ENCODE measurements around the gene LRCH2. TPM values are rescaled to one million over a fixed set of nuclear protein-coding genes. Genes with fewer than 3 reads are reported as not detected.

LRCH2 gene
- total RNA-seq, 2 experiments from 2014 or later: not detected

DNA sequence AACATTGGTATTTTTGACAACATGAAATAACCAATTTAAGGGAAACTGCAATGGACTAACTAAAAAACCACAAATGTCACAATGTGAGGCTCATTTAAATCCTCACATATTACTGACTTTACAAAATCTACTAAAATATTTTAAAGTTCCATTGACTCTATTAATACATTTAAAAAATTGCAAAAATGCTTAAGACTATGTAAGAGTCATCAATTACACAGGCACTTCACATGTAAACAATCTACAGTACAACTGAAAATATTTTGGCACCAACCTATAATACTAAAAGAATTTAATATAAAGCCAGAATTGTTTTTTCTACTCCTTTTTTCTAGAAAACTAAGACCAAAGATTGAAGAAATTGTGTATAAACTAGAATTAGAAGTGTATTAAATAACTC is 121.5 kb downstream of the LRCH2 start:
- no peaks in the 10 kb centered on the region for H3K36me3 Mint-ChIP-seq
- intact Hi-C loops (cut with micrococcal nuclease): no loop called here
- ChIA-PET CTCF (no interaction called here), POLR2A (no interaction called here)
- no peaks in the 10 kb centered on the region for H3K27me3 Mint-ChIP-seq
- no peaks in the 10 kb centered on the region for H3K4me1 Mint-ChIP-seq (ENCODE audit: low read depth)
- H3K9me3 Mint-ChIP-seq: no peaks in the 10 kb centered on the region
- H3K4me3 Mint-ChIP-seq: no peak overlapping the region
- H3K27ac Mint-ChIP-seq: no peak overlapping the region
- DNase-seq: no peak

DNA sequence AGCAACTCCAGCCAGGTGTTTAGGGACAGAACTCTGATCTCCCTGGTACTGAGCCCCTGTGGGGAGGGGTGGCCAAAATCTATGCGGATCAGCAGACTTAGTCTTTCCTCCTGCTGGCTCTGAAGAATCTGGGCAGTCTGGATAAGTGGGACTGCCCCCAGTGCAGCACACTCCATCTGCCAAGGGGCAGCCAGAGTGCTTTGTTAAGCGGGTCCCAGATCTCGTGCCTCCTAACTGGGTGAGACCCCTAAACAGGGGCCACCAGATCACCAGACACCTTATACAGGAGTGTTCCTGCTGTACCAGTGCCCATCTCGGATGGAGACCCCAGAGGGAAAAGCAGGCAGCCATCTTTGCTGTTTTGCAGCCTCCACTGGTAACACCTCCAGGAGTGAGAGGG is 135.0 kb downstream of the LRCH2 start:
- ChIA-PET CTCF (no interaction called here), POLR2A (no interaction called here)
- H3K4me3 Mint-ChIP-seq: no peak overlapping the region
- intact Hi-C loops (cut with micrococcal nuclease): no loop called here
- DNase-seq: no peak
- H3K9me3 Mint-ChIP-seq: peaks cover 13% of the 10 kb centered on the region
- no peak overlapping the region for H3K27ac Mint-ChIP-seq
- H3K4me1 Mint-ChIP-seq (ENCODE audit: low read depth): no peaks in the 10 kb centered on the region
- H3K27me3 Mint-ChIP-seq: no peaks in the 10 kb centered on the region
- H3K36me3 Mint-ChIP-seq: no peaks in the 10 kb centered on the region

DNA sequence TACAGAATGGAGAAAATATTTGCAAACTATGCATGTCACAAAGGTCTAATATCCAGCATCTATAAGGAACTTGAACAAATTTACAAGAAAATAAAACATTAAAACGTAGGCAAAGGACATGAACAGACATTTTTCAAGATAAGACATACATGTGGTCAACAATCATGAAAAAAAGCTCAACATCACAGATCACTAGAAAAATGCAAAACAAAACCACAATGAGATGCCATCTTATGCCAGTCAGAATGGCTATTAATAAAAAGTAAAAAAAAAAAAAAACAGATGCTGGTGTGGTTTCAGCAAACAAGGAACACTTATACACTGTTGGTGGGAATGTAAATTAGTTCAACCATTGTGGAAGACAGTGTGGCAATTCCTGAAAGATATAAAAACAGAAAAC is 140.7 kb downstream of the LRCH2 start:
- no peak overlapping the region for H3K4me3 Mint-ChIP-seq
- no peak for DNase-seq
- no peaks in the 10 kb centered on the region for H3K27me3 Mint-ChIP-seq
- ChIA-PET POLR2A (no interaction called here), CTCF (no interaction called here)
- H3K36me3 Mint-ChIP-seq: no peaks in the 10 kb centered on the region
- peaks cover 2% of the 10 kb centered on the region for H3K9me3 Mint-ChIP-seq
- H3K27ac Mint-ChIP-seq: no peak overlapping the region
- intact Hi-C loops (cut with micrococcal nuclease): no loop called here
- H3K4me1 Mint-ChIP-seq (ENCODE audit: low read depth): no peaks in the 10 kb centered on the region

DNA sequence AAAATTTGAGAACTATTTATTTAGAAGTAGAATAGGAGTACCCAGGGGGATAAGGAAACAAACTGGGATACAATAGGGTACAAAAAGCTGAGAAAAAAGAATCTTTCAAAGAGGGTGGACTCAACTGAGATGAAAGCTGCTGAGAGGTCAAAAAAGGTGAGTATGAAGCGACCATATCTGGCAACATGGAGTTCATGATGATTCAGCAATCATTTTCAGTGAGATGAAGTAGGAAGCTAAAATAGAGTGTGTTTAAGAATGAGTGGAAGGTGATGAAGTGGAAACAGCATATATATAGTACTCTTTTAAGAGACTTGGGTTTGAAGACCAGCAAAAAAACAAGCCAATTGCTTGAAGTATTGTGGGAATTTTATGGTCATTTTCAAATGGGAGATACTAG is 144.5 kb downstream of the LRCH2 start:
- no peak for DNase-seq
- H3K27ac Mint-ChIP-seq: no peak overlapping the region
- H3K36me3 Mint-ChIP-seq: no peaks in the 10 kb centered on the region
- CTCF ChIA-PET: no interaction called here
- no peaks in the 10 kb centered on the region for H3K4me1 Mint-ChIP-seq (ENCODE audit: low read depth)
- intact Hi-C loops (cut with micrococcal nuclease): no loop called here
- H3K9me3 Mint-ChIP-seq: no peaks in the 10 kb centered on the region
- POLR2A ChIA-PET: no interaction called here
- no peak overlapping the region for H3K4me3 Mint-ChIP-seq
- no peaks in the 10 kb centered on the region for H3K27me3 Mint-ChIP-seq

- ChIA-PET CTCF (no interaction called here), POLR2A (no interaction called here)
- H3K27ac Mint-ChIP-seq: no peak overlapping the region
- H3K9me3 Mint-ChIP-seq: no peaks in the 10 kb centered on the region
- H3K36me3 Mint-ChIP-seq: no peaks in the 10 kb centered on the region
- no peak for DNase-seq
- H3K4me1 Mint-ChIP-seq (ENCODE audit: low read depth): no peaks in the 10 kb centered on the region
- intact Hi-C loops (cut with micrococcal nuclease): no loop called here
- H3K27me3 Mint-ChIP-seq: no peaks in the 10 kb centered on the region
- no peak overlapping the region for H3K4me3 Mint-ChIP-seq
These were observed 165.0 kb downstream of the LRCH2 start for GRCh38 chrX:115068896-115069295.

GRCh38 chrX:115067812-115068211 is 166.1 kb downstream of the LRCH2 start:
- ChIA-PET POLR2A (no interaction called here), CTCF (no interaction called here)
- no peaks in the 10 kb centered on the region for H3K9me3 Mint-ChIP-seq
- intact Hi-C loops (cut with micrococcal nuclease): no loop called here
- DNase-seq: no peak
- H3K4me3 Mint-ChIP-seq: no peak overlapping the region
- no peaks in the 10 kb centered on the region for H3K27me3 Mint-ChIP-seq
- no peaks in the 10 kb centered on the region for H3K4me1 Mint-ChIP-seq (ENCODE audit: low read depth)
- H3K36me3 Mint-ChIP-seq: no peaks in the 10 kb centered on the region
- H3K27ac Mint-ChIP-seq: no peak overlapping the region

GRCh38 chrX:115065304-115065703 is 168.6 kb downstream of the LRCH2 start:
- ChIA-PET CTCF (no interaction called here), POLR2A (no interaction called here)
- H3K9me3 Mint-ChIP-seq: peaks cover 3% of the 10 kb centered on the region
- no peak for DNase-seq
- no peak overlapping the region for H3K4me3 Mint-ChIP-seq
- H3K4me1 Mint-ChIP-seq (ENCODE audit: low read depth): no peaks in the 10 kb centered on the region
- H3K36me3 Mint-ChIP-seq: no peaks in the 10 kb centered on the region
- no peaks in the 10 kb centered on the region for H3K27me3 Mint-ChIP-seq
- no peak overlapping the region for H3K27ac Mint-ChIP-seq
- intact Hi-C loops (cut with micrococcal nuclease): no loop called here

Other genes starting within 250 kb of the LRCH2 start
- not detected for gene IL13RA2, start 216.5 kb downstream of the LRCH2 start, total RNA-seq
- gene RBMXL3, start 44.7 kb downstream of the LRCH2 start, total RNA-seq: not detected
- gene LUZP4, start 55.6 kb upstream of the LRCH2 start, total RNA-seq: not detected